Activated T-cell treated with anti-CD3 and anti-CD28 coated beads, Interleukin-2, amount 50 U/mL, for 24 hours (primary cell): ENCODE measurements around the gene DLL3.
"Not testable (repeated sequence)": the region's sequence is repeated elsewhere in the genome, so short reads cannot be mapped to it uniquely, and the experiment has no call there.

Experiments
- DNase-seq: peaks from one replicate; pipeline ENCODE4 v3.0.0-alpha.2; 2020
- H3K27ac Mint-ChIP-seq: 2 replicates; pipeline ENCODE4 v1.8.0; 2020; ENCODE audit warnings: mild to moderate bottlenecking, mixed read lengths
- H3K27me3 Mint-ChIP-seq: 2 replicates; pipeline ENCODE4 v1.8.0; 2020; ENCODE audit warnings: mixed read lengths
- H3K36me3 Mint-ChIP-seq: 2 replicates; pipeline ENCODE4 v1.8.0; 2020; ENCODE audit warnings: low read depth, mixed read lengths
- H3K4me1 Mint-ChIP-seq: 2 replicates; pipeline ENCODE4 v1.8.0; 2020; ENCODE audit warnings: low read depth, mixed read lengths
- H3K4me3 Mint-ChIP-seq: 2 replicates; pipeline ENCODE4 v1.8.0; 2020; ENCODE audit warnings: mild to moderate bottlenecking, moderate library complexity, mixed read lengths
- H3K9me3 Mint-ChIP-seq: 2 replicates; pipeline ENCODE4 v1.8.0; 2020; ENCODE audit warnings: mixed read lengths

Gene DLL3

GRCh38 chr19:39498798-39499642 is at the start of gene DLL3:
DLL3 (plus strand) TSS chr19:39498947; CDS start chr19:39498975, 28 bp downstream.
- Mint-ChIP-seq H3K27ac (no peak within 1 kb of the TSS), H3K9me3 (no peaks in the 10 kb centered on the region), H3K27me3 (peaks cover 65% of the 10 kb centered on the region), H3K4me1 (peaks cover 23% of the 10 kb centered on the region), H3K36me3 (no peaks in the 10 kb centered on the region), H3K4me3 (peak within 1 kb of the TSS; percentile 49)
- DNase-seq: peak; percentile 44

- Mint-ChIP-seq H3K27ac (peak overlapping the region; percentile 99), H3K4me3 (peak overlapping the region; percentile 100), H3K9me3 (no peaks in the 10 kb centered on the region), H3K27me3 (no peaks in the 10 kb centered on the region), H3K4me1 (peaks cover 65% of the 10 kb centered on the region), H3K36me3 (peaks cover 93% of the 10 kb centered on the region)
- DNase-seq: no peak
These were observed 49.5 kb upstream of the DLL3 start for GRCh38 chr19:39449116-39449797.

GRCh38 chr19:39451257-39451656 is 47.5 kb upstream of the DLL3 start:
- peak overlapping the region; percentile 88 for H3K27ac Mint-ChIP-seq
- H3K9me3 Mint-ChIP-seq, DNase-seq, H3K4me3 Mint-ChIP-seq, H3K27me3 Mint-ChIP-seq: not testable (repeated sequence)
- peaks cover 88% of the 10 kb centered on the region for H3K36me3 Mint-ChIP-seq
- H3K4me1 Mint-ChIP-seq: peaks cover 68% of the 10 kb centered on the region

- no peaks in the 10 kb centered on the region for H3K9me3 Mint-ChIP-seq
- no peak overlapping the region for H3K4me3 Mint-ChIP-seq
- DNase-seq: no peak
- no peaks in the 10 kb centered on the region for H3K4me1 Mint-ChIP-seq
- no peaks in the 10 kb centered on the region for H3K27me3 Mint-ChIP-seq
- peaks cover 86% of the 10 kb centered on the region for H3K36me3 Mint-ChIP-seq
- peak overlapping the region; percentile 45 for H3K27ac Mint-ChIP-seq
These were observed 35.3 kb upstream of the DLL3 start for GRCh38 chr19:39463403-39463802.

- peaks cover 86% of the 10 kb centered on the region for H3K36me3 Mint-ChIP-seq
These were observed 32.6 kb upstream of the DLL3 start for GRCh38 chr19:39465956-39466747.

GRCh38 chr19:39467941-39468340 is 30.8 kb upstream of the DLL3 start:
- Mint-ChIP-seq H3K9me3 (no peaks in the 10 kb centered on the region), H3K4me1 (peaks cover 33% of the 10 kb centered on the region), H3K4me3 (no peak overlapping the region), H3K27ac (peak overlapping the region; percentile 97), H3K36me3 (peaks cover 91% of the 10 kb centered on the region), H3K27me3 (no peaks in the 10 kb centered on the region)
- no peak for DNase-seq

More at GRCh38 chr19:39465956-39466747, 32.6 kb upstream of the DLL3 start:
- Mint-ChIP-seq H3K27me3 (no peaks in the 10 kb centered on the region), H3K27ac (no peak overlapping the region), H3K4me3 (no peak overlapping the region), H3K4me1 (peaks cover 18% of the 10 kb centered on the region), H3K9me3 (no peaks in the 10 kb centered on the region)
- no peak for DNase-seq

- H3K27ac Mint-ChIP-seq: peak overlapping the region; percentile 97
- DNase-seq: no peak
- H3K27me3 Mint-ChIP-seq: no peaks in the 10 kb centered on the region
- H3K4me1 Mint-ChIP-seq: peaks cover 33% of the 10 kb centered on the region
- H3K9me3 Mint-ChIP-seq: no peaks in the 10 kb centered on the region
- H3K4me3 Mint-ChIP-seq: no peak overlapping the region
- H3K36me3 Mint-ChIP-seq: peaks cover 91% of the 10 kb centered on the region
These were observed 29.7 kb upstream of the DLL3 start for GRCh38 chr19:39469036-39469435.

- Mint-ChIP-seq H3K27me3 (no peaks in the 10 kb centered on the region), H3K4me3 (no peak overlapping the region), H3K36me3 (peaks cover 94% of the 10 kb centered on the region), H3K4me1 (peaks cover 33% of the 10 kb centered on the region), H3K9me3 (no peaks in the 10 kb centered on the region), H3K27ac (peak overlapping the region; percentile 97)
- DNase-seq: no peak
These were observed 29.2 kb upstream of the DLL3 start for GRCh38 chr19:39469567-39469966.

GRCh38 chr19:39470724-39471339 is 27.9 kb upstream of the DLL3 start:
- peak overlapping the region; percentile 97 for H3K27ac Mint-ChIP-seq
- no peak for DNase-seq
- no peaks in the 10 kb centered on the region for H3K9me3 Mint-ChIP-seq
- H3K36me3 Mint-ChIP-seq: peaks cover 94% of the 10 kb centered on the region
- no peak overlapping the region for H3K4me3 Mint-ChIP-seq
- no peaks in the 10 kb centered on the region for H3K27me3 Mint-ChIP-seq
- peaks cover 33% of the 10 kb centered on the region for H3K4me1 Mint-ChIP-seq

- H3K9me3 Mint-ChIP-seq: no peaks in the 10 kb centered on the region
- H3K36me3 Mint-ChIP-seq: peaks cover 95% of the 10 kb centered on the region
- peaks cover 33% of the 10 kb centered on the region for H3K4me1 Mint-ChIP-seq
- H3K27ac Mint-ChIP-seq: peak overlapping the region; percentile 97
- DNase-seq: no peak
- no peak overlapping the region for H3K4me3 Mint-ChIP-seq
- no peaks in the 10 kb centered on the region for H3K27me3 Mint-ChIP-seq
These were observed 26.8 kb upstream of the DLL3 start for GRCh38 chr19:39471756-39472536.

GRCh38 chr19:39472746-39473442 is 25.9 kb upstream of the DLL3 start:
- no peak for DNase-seq
- Mint-ChIP-seq H3K4me1 (peaks cover 33% of the 10 kb centered on the region), H3K27me3 (no peaks in the 10 kb centered on the region), H3K9me3 (no peaks in the 10 kb centered on the region), H3K4me3 (no peak overlapping the region), H3K27ac (peak overlapping the region; percentile 97), H3K36me3 (peaks cover 96% of the 10 kb centered on the region)

- no peak for DNase-seq
- peaks cover 90% of the 10 kb centered on the region for H3K36me3 Mint-ChIP-seq
- no peak overlapping the region for H3K4me3 Mint-ChIP-seq
- H3K27ac Mint-ChIP-seq: peak overlapping the region; percentile 47
- H3K9me3 Mint-ChIP-seq: no peaks in the 10 kb centered on the region
- no peaks in the 10 kb centered on the region for H3K27me3 Mint-ChIP-seq
- peaks cover 33% of the 10 kb centered on the region for H3K4me1 Mint-ChIP-seq
These were observed 25.2 kb upstream of the DLL3 start for GRCh38 chr19:39473443-39473960.

- peak overlapping the region; percentile 22 for H3K27ac Mint-ChIP-seq
- peaks cover 33% of the 10 kb centered on the region for H3K4me1 Mint-ChIP-seq
- peak; percentile 81 for DNase-seq
- no peak overlapping the region for H3K4me3 Mint-ChIP-seq
- H3K27me3 Mint-ChIP-seq: no peaks in the 10 kb centered on the region
- H3K36me3 Mint-ChIP-seq: peaks cover 83% of the 10 kb centered on the region
- no peaks in the 10 kb centered on the region for H3K9me3 Mint-ChIP-seq
These were observed 24.6 kb upstream of the DLL3 start for GRCh38 chr19:39474139-39474620.
